NT2/D1 (cell line): ENCODE results near the gene NELFB.

Source experiments
- SUZ12 ChIP-seq: IDR thresholded peaks from 2 replicates; pipeline ENCODE4 v1.6.1; 2011; ENCODE audit not compliant: insufficient read length, insufficient read depth; ENCODE audit errors: extremely low read depth
- YY1 ChIP-seq: IDR thresholded peaks from 2 replicates; pipeline ENCODE4 v1.6.1; 2011; ENCODE audit not compliant: insufficient read length, insufficient read depth
- ZNF274 ChIP-seq: IDR thresholded peaks from 2 replicates; pipeline ENCODE4 v1.6.1; 2011; ENCODE audit warnings: mild to moderate bottlenecking, low read depth, low read length

GRCh38 chr9:137247135-137247915, 7.8 kb upstream of the NELFB start:
- TF ChIP-seq SUZ12 (no peak), ZNF274 (no peak), YY1 (no peak)
